ENCODE data around the gene RTN4RL1.

GRCh38 chr17:1945621-1946020, 79.5 kb downstream of the RTN4RL1 start:
- TF ChIP-seq CTCF (IDR thresholded peaks at IDR 0.05) (no peak), POLR2A (IDR thresholded peaks at IDR 0.05) (no peak)
